Measurements from ENCODE around the gene TXNRD3. TPM values are rescaled to one million over a fixed set of nuclear protein-coding genes. Genes with fewer than 3 reads are reported as not detected.
A peak's percentile ranks its signal among the peaks of the same experiment; 100 is the strongest.

TXNRD3 gene
- total and polyA plus RNA-seq, 2 experiments from 2014 or later: 15.7 to 16.2 TPM

DNA sequence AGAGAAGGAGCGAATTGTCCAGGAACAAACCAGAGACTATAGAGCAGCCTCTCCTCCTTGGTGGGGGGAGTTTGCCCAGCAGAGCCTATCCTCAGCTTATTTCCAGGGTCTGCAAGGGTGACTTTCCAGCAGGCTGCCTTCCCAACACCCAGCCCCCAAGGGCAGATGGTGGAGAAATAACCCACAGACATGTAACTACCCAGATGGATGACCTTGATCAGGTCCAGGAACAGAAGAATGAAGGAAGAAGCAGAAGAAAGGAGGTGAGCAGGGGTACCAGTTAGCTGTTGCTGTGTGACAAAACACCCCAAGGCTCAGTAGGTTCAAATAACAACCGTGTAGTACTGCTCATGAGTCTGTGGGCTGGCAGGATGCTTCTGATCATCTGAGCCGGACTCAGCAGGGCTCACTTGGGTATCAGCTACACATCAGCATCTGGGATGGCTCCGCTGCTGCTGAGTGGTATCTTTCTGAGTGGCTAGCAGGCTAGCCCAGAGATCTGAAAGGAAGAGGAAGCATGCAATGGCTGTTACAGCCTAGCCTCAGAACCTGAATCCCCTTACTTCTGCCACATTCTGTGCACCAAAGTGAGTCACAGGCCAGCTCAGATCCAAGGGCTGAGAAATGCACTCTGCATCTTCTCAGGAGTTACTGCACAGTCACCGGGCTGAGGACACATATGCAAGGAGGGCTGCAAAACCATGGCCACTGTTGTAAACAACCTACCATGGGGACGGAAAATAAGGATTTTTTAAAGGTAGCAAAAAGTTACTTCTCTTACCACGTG lies 22.2 kb upstream of the TXNRD3 start:
- Histone ChIP-seq H3K4me1 (ENCODE audit: insufficient read depth) (no peaks in the 10 kb centered on the region), H3K9me2 (ENCODE audit: insufficient read depth) (no peaks in the 10 kb centered on the region), H3K27me3 (replicated peaks; ENCODE audit: insufficient read depth) (no peaks in the 10 kb centered on the region; the same call in 1 of the 2 replicates), H4K20me1 (ENCODE audit: insufficient read depth) (no peaks in the 10 kb centered on the region), H3K9ac (no peak overlapping the region), H3K79me2 (ENCODE audit: insufficient read depth) (no peaks in the 10 kb centered on the region), H3K4me2 (ENCODE audit: unreplicated experiment) (no peak overlapping the region), H2AFZ (no peak overlapping the region), H3K36me3 (ENCODE audit: low read depth) (no peaks in the 10 kb centered on the region), H3F3A (ENCODE audit: insufficient read depth) (peaks cover 16% of the 10 kb centered on the region; the same call in 1 of the 2 replicates), H3K4me3 (no peak overlapping the region), H3K9me3 (ENCODE audit: low read depth) (no peaks in the 10 kb centered on the region), H3K27ac (no peak overlapping the region)
- 49 to 52% methylated on average over 7 of the region's 7 CpGs for WGBS, 2 experiments (ENCODE audit: low coverage in 1 of 2, low lambda C conversion rate in 2 of 2, missing lambda C conversion rate in 2 of 2)
- peak; percentile 84 for DNase-seq
- TF ChIP-seq EZH2phosphoT487 (IDR thresholded peaks at IDR 0.05; ENCODE audit: insufficient read depth, low read depth): no peak
- TF ChIP-seq EZH2 (IDR thresholded peaks at IDR 0.05; ENCODE audit: insufficient read depth, poor library complexity, severe bottlenecking): no peak
- in situ Hi-C loops (cut with MboI): no loop called here

DNA sequence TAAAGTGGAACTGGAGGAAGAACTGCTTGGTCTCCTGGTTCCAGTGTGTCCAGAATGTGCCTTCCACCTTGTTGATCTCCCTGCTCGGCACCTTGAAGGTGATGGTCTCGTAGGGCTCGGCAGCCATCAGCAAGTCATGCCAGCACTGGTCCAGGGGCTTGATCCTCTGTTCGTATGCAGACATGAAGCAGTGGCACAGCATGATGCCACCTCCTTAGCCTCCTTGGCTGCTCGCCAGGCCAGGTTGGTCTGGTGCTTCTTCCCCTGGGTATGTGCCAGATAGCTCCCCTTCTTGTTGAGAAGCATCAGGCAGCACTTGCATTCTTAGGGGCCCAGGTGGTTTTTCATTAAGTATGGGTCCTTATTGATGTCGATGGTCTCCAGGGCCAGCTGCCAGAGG lies 17.8 kb upstream of the TXNRD3 start:
- in situ Hi-C loops (cut with MboI): no loop called here
- H3F3A ChIP-seq (ENCODE audit: insufficient read depth): no peaks in the 10 kb centered on the region

DNA sequence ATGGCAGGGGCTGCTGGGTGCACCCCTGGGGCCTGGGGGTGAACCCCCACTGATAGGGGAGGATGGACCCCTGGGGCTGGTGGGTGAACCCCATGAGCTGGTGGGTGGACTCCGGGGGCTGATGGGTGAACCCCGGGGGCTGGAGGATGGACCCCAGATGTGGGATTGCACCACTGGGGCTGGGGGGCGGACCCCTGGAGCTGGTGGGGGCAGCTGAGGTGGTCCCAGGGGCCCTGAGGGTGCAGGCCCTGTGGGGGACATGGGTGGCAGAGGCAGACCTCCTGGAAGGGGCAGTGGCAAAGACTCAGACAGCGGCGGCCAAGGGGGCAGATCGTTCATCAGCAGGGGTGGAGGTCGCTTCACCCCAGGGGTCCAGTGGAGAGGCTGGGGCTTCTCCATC lies 17.4 kb upstream of the TXNRD3 start:
- Histone ChIP-seq H3K9ac (no peak overlapping the region), H3K4me1 (ENCODE audit: insufficient read depth) (no peaks in the 10 kb centered on the region), H3K4me3 (no peak overlapping the region), H4K20me1 (ENCODE audit: insufficient read depth) (no peaks in the 10 kb centered on the region), H2AFZ (no peak overlapping the region), H3F3A (ENCODE audit: insufficient read depth) (no peaks in the 10 kb centered on the region), H3K4me2 (ENCODE audit: unreplicated experiment) (no peak overlapping the region), H3K36me3 (ENCODE audit: low read depth) (no peaks in the 10 kb centered on the region), H3K27ac (no peak overlapping the region), H3K79me2 (ENCODE audit: insufficient read depth) (no peaks in the 10 kb centered on the region), H3K9me2 (ENCODE audit: insufficient read depth) (no peaks in the 10 kb centered on the region), H3K9me3 (ENCODE audit: low read depth) (no peaks in the 10 kb centered on the region), H3K27me3 (replicated peaks; ENCODE audit: insufficient read depth) (no peaks in the 10 kb centered on the region)
- WGBS, 2 experiments (ENCODE audit: low coverage in 1 of 2, low lambda C conversion rate in 2 of 2, missing lambda C conversion rate in 2 of 2): 72 to 83% methylated on average over 5 to 7 of the region's 7 CpGs
- in situ Hi-C loops (cut with MboI): no loop called here
- DNase-seq: no peak
- TF ChIP-seq EZH2phosphoT487 (IDR thresholded peaks at IDR 0.05; ENCODE audit: insufficient read depth, low read depth) (no peak), EZH2 (IDR thresholded peaks at IDR 0.05; ENCODE audit: insufficient read depth, poor library complexity, severe bottlenecking) (no peak)

More for the DNA sequence above, 17.8 kb upstream of the TXNRD3 start:
- Histone ChIP-seq H3K79me2 (ENCODE audit: insufficient read depth) (no peaks in the 10 kb centered on the region), H3K4me1 (ENCODE audit: insufficient read depth) (no peaks in the 10 kb centered on the region), H2AFZ (no peak overlapping the region), H3K36me3 (ENCODE audit: low read depth) (no peaks in the 10 kb centered on the region), H3K9me3 (ENCODE audit: low read depth) (no peaks in the 10 kb centered on the region), H3K9me2 (ENCODE audit: insufficient read depth) (no peaks in the 10 kb centered on the region), H3K4me3 (no peak overlapping the region), H4K20me1 (ENCODE audit: insufficient read depth) (no peaks in the 10 kb centered on the region), H3K9ac (no peak overlapping the region), H3K27me3 (replicated peaks; ENCODE audit: insufficient read depth) (no peaks in the 10 kb centered on the region), H3K27ac (no peak overlapping the region), H3K4me2 (ENCODE audit: unreplicated experiment) (no peak overlapping the region)
- DNase-seq: no peak
- WGBS, 2 experiments (ENCODE audit: low coverage in 1 of 2, low lambda C conversion rate in 2 of 2, missing lambda C conversion rate in 2 of 2): 72 to 79% methylated on average over 6 of the region's 6 CpGs
- TF ChIP-seq EZH2 (IDR thresholded peaks at IDR 0.05; ENCODE audit: insufficient read depth, poor library complexity, severe bottlenecking): no peak
- TF ChIP-seq EZH2phosphoT487 (IDR thresholded peaks at IDR 0.05; ENCODE audit: insufficient read depth, low read depth): no peak

DNA sequence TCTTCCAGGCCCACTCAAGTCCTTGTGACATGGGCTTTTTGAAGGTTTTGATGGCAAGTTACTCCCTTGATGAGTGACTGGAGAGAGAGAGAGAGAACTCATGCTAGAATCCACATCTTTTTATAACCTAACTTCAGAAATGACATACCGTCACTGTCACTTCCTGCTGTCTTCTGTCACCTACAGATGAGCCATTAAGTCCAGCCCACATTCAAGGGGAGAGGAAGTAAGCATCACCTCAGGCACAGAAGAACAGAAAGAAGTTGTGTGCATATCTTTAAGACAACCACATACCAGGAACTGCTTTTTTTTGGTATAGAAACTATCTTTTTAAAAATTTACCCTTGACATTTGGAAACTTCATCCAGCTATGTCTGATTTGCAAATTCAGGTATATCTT lies 16.6 kb upstream of the TXNRD3 start:
- no peak for TF ChIP-seq EZH2phosphoT487 (IDR thresholded peaks at IDR 0.05; ENCODE audit: insufficient read depth, low read depth)
- TF ChIP-seq EZH2 (IDR thresholded peaks at IDR 0.05; ENCODE audit: insufficient read depth, poor library complexity, severe bottlenecking): no peak
- in situ Hi-C loops (cut with MboI): no loop called here

More for the DNA sequence above, 16.6 kb upstream of the TXNRD3 start:
- Histone ChIP-seq H3K9me2 (ENCODE audit: insufficient read depth) (no peaks in the 10 kb centered on the region), H3K27me3 (replicated peaks; ENCODE audit: insufficient read depth) (no peaks in the 10 kb centered on the region), H3K4me2 (ENCODE audit: unreplicated experiment) (no peak overlapping the region), H3K4me1 (ENCODE audit: insufficient read depth) (no peaks in the 10 kb centered on the region), H3K79me2 (ENCODE audit: insufficient read depth) (no peaks in the 10 kb centered on the region), H3K4me3 (no peak overlapping the region), H3F3A (ENCODE audit: insufficient read depth) (no peaks in the 10 kb centered on the region), H3K9ac (no peak overlapping the region), H2AFZ (no peak overlapping the region), H3K9me3 (ENCODE audit: low read depth) (no peaks in the 10 kb centered on the region), H3K27ac (no peak overlapping the region), H3K36me3 (ENCODE audit: low read depth) (no peaks in the 10 kb centered on the region), H4K20me1 (ENCODE audit: insufficient read depth) (no peaks in the 10 kb centered on the region)
- WGBS, 2 experiments (ENCODE audit: low coverage in 1 of 2, low lambda C conversion rate in 2 of 2, missing lambda C conversion rate in 2 of 2): 50 to 72% methylated on average over 1 of the region's 1 CpG
- no peak for DNase-seq
